WTC11 (cell line): ENCODE data around the gene CST2. TPM values are rescaled to one million over a fixed set of nuclear protein-coding genes. Genes with fewer than 3 reads are reported as not detected.

Experiments
- ATAC-seq: fragments of 200-7000 bp; cut with Tn5 transposase; 2 replicates; pipeline ENCODE4 v1.10.0; 2021; ENCODE audit warnings: mild to moderate bottlenecking, moderate library complexity
- CTCF ChIA-PET: fragments of 300-600 bp; sonication (Branson Sonifier 250); formaldehyde crosslinking; loops from one replicate; lab custom pipeline; 2021; ENCODE audit warnings: antibody characterized with exemption; lab: Charles Lee
- POLR2A ChIA-PET: fragments of 350-600 bp; sonication (Branson Sonifier 250); formaldehyde crosslinking; loops from one replicate; lab custom pipeline; 2021; ENCODE audit warnings: antibody characterized with exemption; lab: Charles Lee
- DNase-seq: peaks from one replicate; pipeline ENCODE4 v3.0.0; 2021; ENCODE audit warnings: low spot score
- H3K27ac Mint-ChIP-seq: 2 replicates; pipeline ENCODE4 v1.8.0; 2021; ENCODE audit warnings: mixed read lengths
- H3K27me3 Mint-ChIP-seq: 2 replicates; pipeline ENCODE4 v1.8.0; 2021; ENCODE audit warnings: low read depth, mild to moderate bottlenecking, moderate library complexity, mixed read lengths
- H3K36me3 Mint-ChIP-seq: 2 replicates; pipeline ENCODE4 v1.8.0; 2021; ENCODE audit warnings: mixed read lengths
- H3K4me1 Mint-ChIP-seq: 2 replicates; pipeline ENCODE4 v1.8.0; 2022; ENCODE audit warnings: mixed read lengths
- H3K4me3 Mint-ChIP-seq: 2 replicates; pipeline ENCODE4 v1.8.0; 2021; ENCODE audit warnings: mild to moderate bottlenecking, moderate library complexity, mixed read lengths
- H3K9me3 Mint-ChIP-seq: 2 replicates; pipeline ENCODE4 v1.8.0; 2021; ENCODE audit warnings: mixed read lengths
- CBFB ChIP-seq: sonication (generic); formaldehyde crosslinking; IDR thresholded peaks from 2 replicates; pipeline ENCODE4 v1.8.1; 2022; ENCODE audit warnings: mild to moderate bottlenecking, low read depth, missing genetic modification reagents
- ELF4 ChIP-seq: sonication (generic); formaldehyde crosslinking; IDR thresholded peaks from 2 replicates; pipeline ENCODE4 v1.8.1; 2022; ENCODE audit warnings: low read depth, mild to moderate bottlenecking, moderate library complexity, missing genetic modification reagents
- EMX1 ChIP-seq: fragments of 250-450 bp; sonication (Bioruptor Pico); IDR thresholded peaks from 2 replicates; pipeline ENCODE4 v1.8.0; 2021; ENCODE audit warnings: mild to moderate bottlenecking
- FOXK1 ChIP-seq: sonication (generic); formaldehyde crosslinking; IDR thresholded peaks from 2 replicates; pipeline ENCODE4 v1.8.0; 2022; ENCODE audit warnings: mild to moderate bottlenecking, moderate library complexity, missing genetic modification reagents
- GABPB1 ChIP-seq: sonication (generic); formaldehyde crosslinking; IDR thresholded peaks from 2 replicates; pipeline ENCODE4 v1.8.1; 2023; ENCODE audit warnings: mild to moderate bottlenecking, missing genetic modification reagents
- GRHL2 ChIP-seq: fragments of 250-450 bp; sonication (Bioruptor Pico); IDR thresholded peaks from 2 replicates; pipeline ENCODE4 v1.8.0; 2022; ENCODE audit warnings: mild to moderate bottlenecking, moderate library complexity; ENCODE audit not compliant: insufficient replicate concordance, severe bottlenecking
- HMGXB4 ChIP-seq: sonication (generic); formaldehyde crosslinking; IDR thresholded peaks from 2 replicates; pipeline ENCODE4 v1.8.1; 2023; ENCODE audit warnings: mild to moderate bottlenecking, moderate library complexity, missing genetic modification reagents
- JUN ChIP-seq: sonication (generic); formaldehyde crosslinking; IDR thresholded peaks from 2 replicates; pipeline ENCODE4 v1.8.0; 2023; ENCODE audit warnings: mild to moderate bottlenecking, missing genetic modification reagents
- MYBL2 ChIP-seq: sonication (generic); formaldehyde crosslinking; IDR thresholded peaks from 2 replicates; pipeline ENCODE4 v1.8.1; 2023; ENCODE audit warnings: mild to moderate bottlenecking, moderate library complexity, missing genetic modification reagents
- NFYB ChIP-seq: sonication (generic); formaldehyde crosslinking; conservative IDR thresholded peaks from 2 replicates; pipeline ENCODE4 v1.8.0; 2022; ENCODE audit warnings: low read depth, missing genetic modification reagents
- NR2C2 ChIP-seq: sonication (generic); formaldehyde crosslinking; IDR thresholded peaks from 2 replicates; pipeline ENCODE4 v1.8.0; 2022; ENCODE audit warnings: mild to moderate bottlenecking, missing genetic modification reagents
- OVOL2 ChIP-seq: fragments of 250-450 bp; sonication (Bioruptor Pico); IDR thresholded peaks from 2 replicates; pipeline ENCODE4 v1.9.0; 2021; ENCODE audit warnings: mild to moderate bottlenecking, borderline replicate concordance
- PREB ChIP-seq: sonication (generic); formaldehyde crosslinking; IDR thresholded peaks from 2 replicates; pipeline ENCODE4 v1.8.1; 2022; ENCODE audit warnings: mild to moderate bottlenecking, missing genetic modification reagents, moderate library complexity, borderline replicate concordance
- PRRX2 ChIP-seq: fragments of 250-450 bp; sonication (Bioruptor Pico); IDR thresholded peaks from 2 replicates; pipeline ENCODE4 v1.8.0; 2021; ENCODE audit warnings: mild to moderate bottlenecking
- SP1 ChIP-seq: sonication (generic); formaldehyde crosslinking; conservative IDR thresholded peaks from 2 replicates; pipeline ENCODE4 v1.8.1; 2022; ENCODE audit warnings: missing genetic modification reagents
- TEAD4 ChIP-seq: sonication (generic); formaldehyde crosslinking; IDR thresholded peaks from 2 replicates; pipeline ENCODE4 v1.8.0; 2022; ENCODE audit warnings: mild to moderate bottlenecking, missing genetic modification reagents
- TP53 ChIP-seq: sonication (generic); formaldehyde crosslinking; IDR thresholded peaks from 2 replicates; pipeline ENCODE4 v1.8.1; 2023; ENCODE audit warnings: mild to moderate bottlenecking, missing genetic modification reagents
- ZNF121 ChIP-seq: sonication (generic); formaldehyde crosslinking; IDR thresholded peaks from 2 replicates; pipeline ENCODE4 v1.8.0; 2023; ENCODE audit warnings: missing genetic modification reagents
- ZNF232 ChIP-seq: sonication (generic); formaldehyde crosslinking; IDR thresholded peaks from 2 replicates; pipeline ENCODE4 v1.8.0; 2022; ENCODE audit warnings: mild to moderate bottlenecking, missing genetic modification reagents
- ZNF263 ChIP-seq: sonication (generic); formaldehyde crosslinking; IDR thresholded peaks from 2 replicates; pipeline ENCODE4 v1.8.1; 2022; ENCODE audit warnings: low read depth, mild to moderate bottlenecking, moderate library complexity, missing genetic modification reagents
- ZNF317 ChIP-seq: sonication (generic); formaldehyde crosslinking; IDR thresholded peaks from 2 replicates; pipeline ENCODE4 v1.8.1; 2023; ENCODE audit warnings: low read depth, mild to moderate bottlenecking, moderate library complexity, missing genetic modification reagents, borderline replicate concordance
- ZNF396 ChIP-seq: fragments of 250-450 bp; sonication (Bioruptor Pico); IDR thresholded peaks from 2 replicates; pipeline ENCODE4 v1.8.0; 2021; ENCODE audit warnings: mild to moderate bottlenecking, moderate library complexity, borderline replicate concordance
- ZNF416 ChIP-seq: fragments of 250-450 bp; sonication (Bioruptor Pico); IDR thresholded peaks from 2 replicates; pipeline ENCODE4 v1.9.0; 2021; ENCODE audit warnings: mild to moderate bottlenecking, inconsistent platforms
- ZNF423 ChIP-seq: fragments of 250-450 bp; sonication (Bioruptor Pico); IDR thresholded peaks from 2 replicates; pipeline ENCODE4 v2.1.2; 2022; ENCODE audit warnings: mild to moderate bottlenecking, moderate library complexity
- total RNA-seq: library from RNA; stranded (reverse); gene quantifications from 3 replicates; pipeline ENCODE4 v1.2.3, GENCODE V29; 2021
- TF ChIP-seq, protein P1 (sequence below): sonication (generic); formaldehyde crosslinking; IDR thresholded peaks from 2 replicates; pipeline ENCODE4 v1.8.1; 2023; ENCODE audit warnings: mild to moderate bottlenecking, missing genetic modification reagents
- TF ChIP-seq, protein P2 (sequence below): sonication (generic); formaldehyde crosslinking; IDR thresholded peaks from 2 replicates; pipeline ENCODE4 v1.8.0; 2022; ENCODE audit warnings: mild to moderate bottlenecking, missing genetic modification reagents
- TF ChIP-seq, protein P3 (sequence below): fragments of 250-450 bp; sonication (Bioruptor Pico); IDR thresholded peaks from 2 replicates; pipeline ENCODE4 v1.9.0; 2021; ENCODE audit warnings: mild to moderate bottlenecking
- TF ChIP-seq, protein P4 (sequence below): sonication (generic); formaldehyde crosslinking; IDR thresholded peaks from 2 replicates; pipeline ENCODE4 v1.8.0; 2022; ENCODE audit warnings: mild to moderate bottlenecking, missing genetic modification reagents

CST2 gene
- total RNA-seq, 1 experiment from 2014 or later = not detected

DNA sequence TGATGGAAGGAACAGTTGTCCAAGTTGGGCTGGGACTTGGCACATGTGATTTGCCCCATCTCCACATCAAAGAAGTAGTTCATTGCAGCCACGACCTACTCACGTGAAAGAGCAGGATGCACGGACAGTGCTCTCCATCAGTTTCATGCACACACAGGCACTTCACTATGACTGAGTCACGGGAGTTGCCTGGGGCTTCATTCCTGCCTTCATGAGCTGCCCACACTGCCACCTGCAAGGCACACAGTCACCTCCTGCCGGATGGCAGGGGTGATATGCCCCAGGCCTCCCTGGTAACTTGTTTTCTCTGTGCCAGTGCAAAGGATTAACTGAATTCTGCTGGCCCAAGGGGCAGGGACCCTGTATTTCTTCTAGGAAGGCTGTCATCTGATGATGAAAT is 30.2 kb upstream of the CST2 start (continued):
- TF ChIP-seq ZNF396 (CRISPR knock-in tag) (no peak), ZNF263 (CRISPR knock-in tag) (no peak)
- TF ChIP-seq, all 79 proteins: peak for 0

DNA sequence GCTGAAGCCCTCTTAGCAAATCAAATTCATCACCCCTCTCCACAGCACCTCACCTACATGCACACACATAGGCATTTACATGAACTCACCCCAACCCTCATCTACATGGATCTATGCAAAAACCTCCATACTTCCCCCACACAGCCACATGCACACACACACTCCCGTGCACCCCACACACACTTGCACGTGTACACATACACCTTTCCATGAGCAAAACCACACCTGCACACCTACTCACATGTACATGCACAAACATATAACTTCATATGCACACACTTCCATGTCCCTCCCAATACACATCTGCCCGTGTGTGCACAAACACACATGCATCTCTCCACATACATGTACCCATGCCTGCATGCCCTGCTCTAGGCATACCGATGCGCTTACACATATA is 29.7 kb upstream of the CST2 start:
- Mint-ChIP-seq H3K27ac (no peak overlapping the region), H3K9me3 (no peaks in the 10 kb centered on the region), H3K4me3 (no peak overlapping the region), H3K27me3 (peaks cover 4% of the 10 kb centered on the region; the same call in 1 of the 2 replicates), H3K4me1 (peaks cover 37% of the 10 kb centered on the region), H3K36me3 (no peaks in the 10 kb centered on the region)
- ChIA-PET CTCF (no interaction called here), POLR2A (no interaction called here)
- ATAC-seq (no peak), DNase-seq (no peak)
- TF ChIP-seq, protein P1, sequence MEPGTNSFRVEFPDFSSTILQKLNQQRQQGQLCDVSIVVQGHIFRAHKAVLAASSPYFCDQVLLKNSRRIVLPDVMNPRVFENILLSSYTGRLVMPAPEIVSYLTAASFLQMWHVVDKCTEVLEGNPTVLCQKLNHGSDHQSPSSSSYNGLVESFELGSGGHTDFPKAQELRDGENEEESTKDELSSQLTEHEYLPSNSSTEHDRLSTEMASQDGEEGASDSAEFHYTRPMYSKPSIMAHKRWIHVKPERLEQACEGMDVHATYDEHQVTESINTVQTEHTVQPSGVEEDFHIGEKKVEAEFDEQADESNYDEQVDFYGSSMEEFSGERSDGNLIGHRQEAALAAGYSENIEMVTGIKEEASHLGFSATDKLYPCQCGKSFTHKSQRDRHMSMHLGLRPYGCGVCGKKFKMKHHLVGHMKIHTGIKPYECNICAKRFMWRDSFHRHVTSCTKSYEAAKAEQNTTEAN = no peak
- TF ChIP-seq FOXK1 (no peak), TP53 (CRISPR knock-in tag) (no peak), MYBL2 (no peak), OVOL2 (CRISPR knock-in tag) (no peak), PRRX2 (CRISPR knock-in tag) (no peak), ZNF317 (CRISPR knock-in tag) (no peak), ZNF416 (CRISPR knock-in tag) (no peak), GABPB1 (no peak), PREB (CRISPR knock-in tag) (no peak), HMGXB4 (CRISPR knock-in tag) (no peak), GRHL2 (CRISPR knock-in tag) (no peak), ELF4 (CRISPR knock-in tag) (no peak), JUN (CRISPR knock-in tag) (no peak)
- TF ChIP-seq, protein P2, sequence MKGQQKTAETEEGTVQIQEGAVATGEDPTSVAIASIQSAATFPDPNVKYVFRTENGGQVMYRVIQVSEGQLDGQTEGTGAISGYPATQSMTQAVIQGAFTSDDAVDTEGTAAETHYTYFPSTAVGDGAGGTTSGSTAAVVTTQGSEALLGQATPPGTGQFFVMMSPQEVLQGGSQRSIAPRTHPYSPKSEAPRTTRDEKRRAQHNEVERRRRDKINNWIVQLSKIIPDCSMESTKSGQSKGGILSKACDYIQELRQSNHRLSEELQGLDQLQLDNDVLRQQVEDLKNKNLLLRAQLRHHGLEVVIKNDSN (CRISPR knock-in tag) = no peak

DNA sequence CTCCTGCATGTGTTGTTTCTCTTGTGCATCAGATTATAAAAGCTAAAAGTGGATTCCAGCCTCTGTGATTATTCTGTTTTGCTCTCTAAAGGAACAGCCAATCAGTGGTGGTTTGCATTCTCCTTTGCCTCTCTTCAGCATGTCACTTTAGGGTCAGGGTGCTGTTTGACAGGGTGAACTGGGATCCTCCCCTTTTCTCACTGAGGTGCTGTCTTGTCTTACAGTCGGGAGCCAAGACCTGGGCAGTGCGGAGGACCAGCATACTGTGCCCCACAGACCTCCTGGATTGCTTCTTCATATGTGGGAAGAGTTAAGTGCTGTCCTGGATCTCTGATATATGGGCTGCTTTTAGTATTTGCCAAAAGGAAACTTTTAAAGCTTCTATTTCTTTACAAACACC is 15.2 kb upstream of the CST2 start:
- Mint-ChIP-seq H3K27ac (no peak overlapping the region), H3K4me1 (no peaks in the 10 kb centered on the region), H3K36me3 (no peaks in the 10 kb centered on the region), H3K4me3 (no peak overlapping the region), H3K27me3 (peaks cover 21% of the 10 kb centered on the region), H3K9me3 (peaks cover 12% of the 10 kb centered on the region)
- ATAC-seq (no peak), DNase-seq (no peak)
- ChIA-PET POLR2A (no interaction called here), CTCF (no interaction called here)
- TF ChIP-seq EMX1 (CRISPR knock-in tag) (no peak), SP1 (no peak), TEAD4 (no peak), ZNF121 (CRISPR knock-in tag) (no peak), ZNF396 (CRISPR knock-in tag) (no peak), ZNF232 (CRISPR knock-in tag) (no peak), CBFB (CRISPR knock-in tag) (no peak), PREB (CRISPR knock-in tag) (no peak), NR2C2 (no peak), ZNF423 (CRISPR knock-in tag) (no peak), NFYB (CRISPR knock-in tag) (no peak)
- TF ChIP-seq, protein P3, sequence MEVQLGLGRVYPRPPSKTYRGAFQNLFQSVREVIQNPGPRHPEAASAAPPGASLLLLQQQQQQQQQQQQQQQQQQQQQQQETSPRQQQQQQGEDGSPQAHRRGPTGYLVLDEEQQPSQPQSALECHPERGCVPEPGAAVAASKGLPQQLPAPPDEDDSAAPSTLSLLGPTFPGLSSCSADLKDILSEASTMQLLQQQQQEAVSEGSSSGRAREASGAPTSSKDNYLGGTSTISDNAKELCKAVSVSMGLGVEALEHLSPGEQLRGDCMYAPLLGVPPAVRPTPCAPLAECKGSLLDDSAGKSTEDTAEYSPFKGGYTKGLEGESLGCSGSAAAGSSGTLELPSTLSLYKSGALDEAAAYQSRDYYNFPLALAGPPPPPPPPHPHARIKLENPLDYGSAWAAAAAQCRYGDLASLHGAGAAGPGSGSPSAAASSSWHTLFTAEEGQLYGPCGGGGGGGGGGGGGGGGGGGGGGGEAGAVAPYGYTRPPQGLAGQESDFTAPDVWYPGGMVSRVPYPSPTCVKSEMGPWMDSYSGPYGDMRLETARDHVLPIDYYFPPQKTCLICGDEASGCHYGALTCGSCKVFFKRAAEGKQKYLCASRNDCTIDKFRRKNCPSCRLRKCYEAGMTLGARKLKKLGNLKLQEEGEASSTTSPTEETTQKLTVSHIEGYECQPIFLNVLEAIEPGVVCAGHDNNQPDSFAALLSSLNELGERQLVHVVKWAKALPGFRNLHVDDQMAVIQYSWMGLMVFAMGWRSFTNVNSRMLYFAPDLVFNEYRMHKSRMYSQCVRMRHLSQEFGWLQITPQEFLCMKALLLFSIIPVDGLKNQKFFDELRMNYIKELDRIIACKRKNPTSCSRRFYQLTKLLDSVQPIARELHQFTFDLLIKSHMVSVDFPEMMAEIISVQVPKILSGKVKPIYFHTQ (CRISPR knock-in tag) = no peak
- TF ChIP-seq, protein P4, sequence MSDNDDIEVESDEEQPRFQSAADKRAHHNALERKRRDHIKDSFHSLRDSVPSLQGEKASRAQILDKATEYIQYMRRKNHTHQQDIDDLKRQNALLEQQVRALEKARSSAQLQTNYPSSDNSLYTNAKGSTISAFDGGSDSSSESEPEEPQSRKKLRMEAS = no peak
